Kidney glomerular epithelial cell (primary cell): ENCODE measurements around the gene OSBP2.
"Not testable (repeated sequence)": the region's sequence is repeated elsewhere in the genome, so short reads cannot be mapped to it uniquely, and the experiment has no call there.

Experiments
- DNase-seq: peaks from one replicate; lab custom pipeline; 2025; lab: John Stamatoyannopoulos, UW

The OSBP2 gene

GRCh38 chr22:30679895-30680690 is 14.6 kb upstream of the OSBP2 start:
- not testable (repeated sequence) for DNase-seq

DNA sequence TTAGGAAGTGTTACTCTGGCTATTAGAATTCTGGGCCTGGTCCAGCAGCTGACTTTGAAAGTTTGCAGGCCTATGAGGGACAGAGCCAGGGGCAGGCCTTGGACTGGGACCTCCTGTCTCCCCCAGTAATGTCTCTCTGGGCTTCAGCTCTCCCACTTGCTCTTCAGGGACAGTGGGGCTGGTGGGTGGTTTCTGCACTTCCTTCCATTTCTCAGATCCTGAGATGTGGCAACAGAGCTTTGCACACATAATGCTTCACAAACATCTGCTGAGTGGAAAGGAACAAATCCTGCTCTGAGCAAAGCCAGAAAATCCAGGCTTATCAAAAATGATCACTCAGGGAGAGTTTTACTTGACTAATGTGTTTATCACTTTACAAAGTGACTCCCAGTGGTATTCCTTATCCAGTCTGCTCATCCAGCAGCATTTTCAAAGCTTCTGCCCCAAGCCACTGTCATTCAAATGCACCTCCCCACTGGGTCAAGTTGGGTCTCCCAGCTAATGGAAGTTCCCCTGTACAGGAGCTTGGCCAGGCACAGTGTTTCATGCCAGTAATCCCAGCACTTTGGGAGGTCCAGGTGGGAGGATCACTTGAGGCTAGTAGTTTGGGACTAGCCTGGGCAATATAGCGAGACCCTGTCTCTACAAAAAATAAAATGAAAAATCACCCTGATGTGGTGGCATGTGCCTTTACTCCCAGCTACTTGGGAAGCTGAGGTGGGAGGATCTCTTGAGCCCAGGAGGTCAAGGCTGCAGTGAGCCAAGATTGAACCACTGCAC is 13.5 kb upstream of the OSBP2 start:
- DNase-seq, result no peak

GRCh38 chr22:30681831-30682230 is 12.8 kb upstream of the OSBP2 start:
- DNase-seq, result no peak

GRCh38 chr22:30685178-30685577 is 9.5 kb upstream of the OSBP2 start:
- no peak for DNase-seq

- DNase-seq, result no peak
Measured at GRCh38 chr22:30687358-30687757, 7.3 kb upstream of the OSBP2 start.

DNA sequence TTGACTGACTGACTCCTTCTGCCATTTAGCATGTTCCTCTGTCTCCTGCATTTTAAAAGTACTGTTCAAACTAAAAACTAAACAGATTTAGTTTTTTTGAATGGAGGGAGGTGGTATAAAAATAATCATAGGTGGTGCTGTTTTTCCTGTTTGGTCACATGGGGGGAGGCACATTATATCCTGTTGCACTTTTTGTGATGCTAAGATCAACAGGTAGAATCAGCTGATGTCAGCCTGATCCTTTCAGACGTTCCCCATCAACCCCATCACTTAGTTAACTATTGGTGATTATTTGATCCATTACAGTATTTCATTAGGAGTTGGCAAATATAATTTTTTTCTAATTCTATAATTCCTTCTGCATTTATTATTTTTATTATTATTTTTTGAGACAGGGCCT is 5.1 kb upstream of the OSBP2 start:
- DNase-seq, result no peak

DNA sequence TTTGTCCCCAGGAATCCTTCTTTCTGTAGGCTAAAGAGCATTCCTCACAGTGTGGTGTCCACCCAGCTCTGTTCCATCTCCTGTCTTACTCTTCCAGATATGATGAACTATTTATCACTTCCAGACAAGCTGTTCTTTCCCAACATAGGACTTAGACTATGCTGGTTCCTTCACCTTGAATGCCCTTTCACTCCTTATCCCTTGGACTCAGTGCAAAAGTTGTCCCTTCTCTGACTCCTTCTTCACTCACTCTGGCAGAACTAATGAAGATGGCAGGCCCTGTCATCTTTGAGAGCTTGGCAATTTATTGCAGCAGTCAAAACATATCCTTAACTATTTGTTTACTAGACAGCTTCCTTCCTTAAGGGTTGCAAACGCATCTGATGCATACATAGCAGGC is 3.5 kb upstream of the OSBP2 start:
- no peak for DNase-seq

DNA sequence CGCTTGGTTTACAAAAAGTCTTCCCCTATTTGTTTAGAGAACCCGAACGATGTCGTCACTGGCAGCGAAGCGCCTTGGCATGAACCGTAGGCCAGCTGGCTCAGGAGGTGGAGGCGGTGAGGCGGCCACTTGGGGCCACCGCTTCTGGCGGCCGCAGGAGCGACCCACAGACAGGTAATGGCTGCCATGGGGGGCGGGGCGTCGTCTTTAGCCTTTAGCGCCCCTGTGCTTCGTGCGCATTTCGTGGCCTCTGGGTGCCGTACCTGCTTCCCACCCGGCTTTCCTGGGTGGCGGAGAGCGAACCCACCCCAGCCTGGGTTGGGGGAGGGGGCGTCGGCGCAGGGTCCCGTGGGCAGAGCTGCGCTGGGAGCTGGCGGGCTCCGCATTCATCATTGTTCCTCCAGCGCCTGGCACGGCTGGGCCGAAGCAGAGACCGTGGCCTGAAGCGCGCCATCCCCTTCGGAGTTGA is 469 bp upstream of the OSBP2 start:
- DNase-seq, result peak; percentile 9

DNA sequence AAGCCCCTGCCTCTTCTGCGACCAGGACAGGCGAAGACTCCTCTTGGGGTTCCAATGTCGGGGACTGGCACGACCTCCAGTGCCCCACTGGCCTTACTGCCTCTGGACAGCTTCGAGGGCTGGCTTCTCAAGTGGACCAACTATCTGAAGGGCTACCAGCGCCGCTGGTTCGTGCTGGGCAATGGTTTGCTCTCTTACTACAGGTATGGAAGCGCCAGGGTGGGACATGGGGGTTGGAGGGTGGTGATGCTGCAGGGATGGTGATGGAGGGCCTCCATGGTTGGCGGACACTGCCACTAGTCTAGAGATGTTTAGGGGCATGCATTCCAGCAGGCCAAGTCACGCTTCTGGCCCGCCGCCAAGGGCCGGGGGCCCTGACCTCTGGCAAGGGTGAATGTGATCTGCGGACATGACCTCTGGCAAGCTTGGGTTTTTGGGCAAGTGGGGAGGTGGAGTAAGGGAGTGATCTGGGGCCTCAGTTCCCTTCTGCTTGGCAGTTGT is 727 bp downstream of the OSBP2 start:
- no peak for DNase-seq

- no peak for DNase-seq
Measured at GRCh38 chr22:30695871-30696655, 1.4 kb downstream of the OSBP2 start.

- DNase-seq, result no peak
Measured at GRCh38 chr22:30697975-30698374, 3.3 kb downstream of the OSBP2 start.

DNA sequence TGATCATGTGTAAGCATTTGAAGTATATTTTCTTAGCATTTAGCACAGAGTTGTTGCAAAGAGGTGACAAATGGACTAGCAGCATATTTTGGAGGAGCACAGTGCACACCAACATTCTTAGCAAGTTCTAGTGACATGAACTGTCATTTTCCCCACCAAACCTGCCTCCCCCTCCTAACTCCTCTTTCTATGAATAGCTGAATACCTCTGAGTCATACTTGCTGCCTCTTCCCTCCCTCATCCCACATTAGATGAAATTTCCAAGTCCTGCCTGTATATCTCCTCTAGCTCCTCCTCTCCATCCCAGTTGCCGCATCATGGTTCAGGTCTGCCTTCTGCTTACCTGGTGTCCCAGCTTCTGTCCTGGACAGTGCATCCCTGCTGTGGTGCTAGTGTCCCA is 7.2 kb downstream of the OSBP2 start:
- DNase-seq, result peak; percentile 11

GRCh38 chr22:30702856-30703255 is 8.2 kb downstream of the OSBP2 start:
- DNase-seq, result no peak

DNA sequence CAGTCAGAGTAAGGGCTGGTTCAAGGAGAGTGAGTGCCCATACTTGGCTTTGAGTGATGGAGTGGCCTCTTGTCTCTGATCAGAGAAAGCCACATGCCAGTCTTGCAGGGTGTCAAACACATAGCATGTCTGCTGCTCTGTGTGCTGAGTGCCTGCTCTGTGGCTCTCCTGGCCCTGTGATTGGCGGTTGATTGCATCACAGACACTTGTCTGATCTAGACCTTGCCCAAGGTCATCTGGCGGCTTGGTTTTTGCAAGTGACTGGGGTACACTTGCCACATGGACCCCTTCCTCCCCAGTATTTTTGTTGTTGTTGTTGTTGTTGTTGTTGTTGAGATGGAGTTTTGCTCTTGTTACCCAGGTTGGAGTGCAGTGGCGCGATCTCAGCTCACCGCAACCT is 10.3 kb downstream of the OSBP2 start:
- no peak for DNase-seq

GRCh38 chr22:30705710-30706651 is 11.3 kb downstream of the OSBP2 start:
- no peak for DNase-seq

DNA sequence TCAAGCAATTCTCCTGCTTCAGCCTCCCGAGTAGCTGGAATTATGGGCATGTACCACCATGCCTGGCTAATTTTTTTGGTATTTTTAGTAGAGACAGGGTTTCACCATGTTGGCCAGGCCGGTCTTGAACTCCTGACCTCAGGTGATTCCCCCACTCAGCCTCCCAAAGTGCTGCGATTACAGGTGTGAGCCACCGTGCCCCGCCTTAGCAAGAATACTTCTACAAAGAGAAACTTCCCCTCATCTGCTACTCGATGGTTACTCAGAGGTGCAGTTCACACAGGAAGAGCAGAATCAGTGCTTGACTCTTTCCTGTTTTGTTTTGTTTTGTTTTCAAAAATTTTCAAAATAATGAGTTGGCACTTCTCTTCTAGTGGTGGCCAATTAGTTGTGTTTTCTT is 15.3 kb downstream of the OSBP2 start:
- not testable (repeated sequence) for DNase-seq

- no peak for DNase-seq
Measured at GRCh38 chr22:30712094-30712493, 17.4 kb downstream of the OSBP2 start.

GRCh38 chr22:30714062-30714461 is 19.4 kb downstream of the OSBP2 start:
- DNase-seq, result no peak

DNA sequence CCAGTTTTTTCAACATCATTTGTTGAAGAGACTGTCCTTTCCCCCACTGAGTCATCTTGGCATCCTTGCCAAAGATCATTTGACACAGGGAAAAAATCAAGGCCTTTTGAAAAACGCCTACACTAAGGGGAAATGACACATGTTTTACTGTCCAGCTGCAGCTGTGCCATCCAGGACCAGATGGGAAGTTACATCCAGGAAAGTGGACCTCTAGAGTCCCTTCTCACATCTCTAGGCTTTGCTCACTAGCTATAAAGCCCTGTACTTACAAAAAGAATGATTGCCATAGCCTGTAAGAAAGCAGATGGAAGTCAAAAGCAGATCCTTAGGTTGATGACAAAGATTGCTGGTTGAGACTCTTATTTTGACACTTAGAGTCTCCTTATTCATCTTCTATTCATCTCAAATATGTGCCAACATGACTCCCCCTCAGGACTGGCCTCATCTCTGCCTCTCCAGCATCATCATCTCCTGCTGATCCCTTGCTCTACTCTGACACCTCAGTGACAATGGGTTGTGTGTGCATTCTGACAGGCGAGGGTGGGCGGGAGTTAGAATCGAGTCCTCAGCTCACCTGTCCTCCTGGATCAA is 22.8 kb downstream of the OSBP2 start:
- peak; percentile 62 for DNase-seq

GRCh38 chr22:30717952-30718351 is 23.3 kb downstream of the OSBP2 start:
- no peak for DNase-seq

DNA sequence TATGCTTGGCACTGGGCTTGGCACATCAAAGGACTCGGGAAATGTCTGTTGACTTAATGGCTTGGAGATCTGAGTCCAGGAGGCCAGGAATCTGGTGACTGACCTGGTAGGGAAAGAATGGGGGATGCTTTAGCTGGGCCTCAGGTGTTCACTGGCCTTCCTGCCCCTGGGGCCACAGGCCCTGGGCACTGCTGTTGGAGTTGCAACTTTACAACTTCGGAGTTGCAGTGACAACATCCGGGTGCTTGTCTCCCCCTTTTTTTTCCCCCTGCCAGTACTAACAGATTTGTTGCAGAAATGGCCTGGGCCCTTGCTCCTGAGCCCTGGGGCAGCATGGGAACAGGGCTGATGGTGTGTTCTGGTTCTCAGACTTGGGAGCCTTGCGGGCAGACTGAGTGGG is 23.8 kb downstream of the OSBP2 start:
- DNase-seq, result no peak
